GM12873 (cell line): ENCODE measurements around the gene MACF1.

ENCODE experiments used
- TF ChIP-seq, protein P1 (sequence below): IDR thresholded peaks from 2 replicates; pipeline ENCODE4 v1.5.1; 2012; ENCODE audit warnings: low read depth, mild to moderate bottlenecking, moderate library complexity, low read length, control low read depth; ENCODE audit not compliant: insufficient read depth; ENCODE audit errors: missing control alignments

MACF1 gene

GRCh38 chr1:39398278-39399021, 194.0 kb downstream of the MACF1 start:
- TF ChIP-seq, protein P1, sequence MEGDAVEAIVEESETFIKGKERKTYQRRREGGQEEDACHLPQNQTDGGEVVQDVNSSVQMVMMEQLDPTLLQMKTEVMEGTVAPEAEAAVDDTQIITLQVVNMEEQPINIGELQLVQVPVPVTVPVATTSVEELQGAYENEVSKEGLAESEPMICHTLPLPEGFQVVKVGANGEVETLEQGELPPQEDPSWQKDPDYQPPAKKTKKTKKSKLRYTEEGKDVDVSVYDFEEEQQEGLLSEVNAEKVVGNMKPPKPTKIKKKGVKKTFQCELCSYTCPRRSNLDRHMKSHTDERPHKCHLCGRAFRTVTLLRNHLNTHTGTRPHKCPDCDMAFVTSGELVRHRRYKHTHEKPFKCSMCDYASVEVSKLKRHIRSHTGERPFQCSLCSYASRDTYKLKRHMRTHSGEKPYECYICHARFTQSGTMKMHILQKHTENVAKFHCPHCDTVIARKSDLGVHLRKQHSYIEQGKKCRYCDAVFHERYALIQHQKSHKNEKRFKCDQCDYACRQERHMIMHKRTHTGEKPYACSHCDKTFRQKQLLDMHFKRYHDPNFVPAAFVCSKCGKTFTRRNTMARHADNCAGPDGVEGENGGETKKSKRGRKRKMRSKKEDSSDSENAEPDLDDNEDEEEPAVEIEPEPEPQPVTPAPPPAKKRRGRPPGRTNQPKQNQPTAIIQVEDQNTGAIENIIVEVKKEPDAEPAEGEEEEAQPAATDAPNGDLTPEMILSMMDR, result no peak

DNA sequence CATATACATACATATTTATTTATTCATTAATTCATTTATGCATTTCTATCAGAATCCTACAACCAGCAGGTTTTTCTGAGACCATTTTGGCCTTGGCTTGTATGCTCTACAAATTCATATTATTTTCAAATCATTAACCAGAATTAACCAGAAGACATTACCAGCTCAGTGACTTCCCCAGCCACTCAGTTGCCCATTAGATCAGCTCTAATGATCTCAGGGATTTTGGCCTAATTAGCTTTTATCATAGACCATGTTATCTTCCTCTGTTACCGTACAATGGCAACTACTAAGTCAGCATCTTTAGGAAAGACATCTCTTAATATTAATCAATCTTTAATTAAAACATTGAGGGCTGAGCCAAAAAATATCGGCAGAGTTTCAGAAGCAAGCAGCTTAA, 196.6 kb downstream of the MACF1 start:
- TF ChIP-seq, protein P1, result no peak

DNA sequence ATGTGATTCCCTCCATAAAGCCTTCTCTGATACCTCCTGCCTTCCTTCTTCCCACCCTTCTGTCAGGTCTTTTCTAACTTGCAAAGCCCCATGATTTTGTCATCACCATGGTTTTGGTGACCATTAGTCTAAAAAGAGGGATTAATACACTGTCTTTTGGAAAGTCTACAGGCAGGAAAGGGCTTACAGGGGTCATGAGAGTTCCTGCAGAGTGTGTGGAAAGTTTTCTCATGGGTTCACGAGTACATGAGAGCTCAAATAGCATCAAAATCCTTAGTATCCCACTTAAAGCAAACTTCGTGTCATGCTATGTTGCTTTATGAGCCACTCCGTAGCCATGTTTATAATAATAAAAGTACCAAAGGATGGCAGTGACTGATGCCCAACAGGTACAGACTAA, 200.4 kb downstream of the MACF1 start:
- TF ChIP-seq, protein P1, result no peak

GRCh38 chr1:39405358-39405757, 200.9 kb downstream of the MACF1 start:
- TF ChIP-seq, protein P1, result no peak

GRCh38 chr1:39406533-39407450, 202.3 kb downstream of the MACF1 start:
- TF ChIP-seq, protein P1, result no peak

DNA sequence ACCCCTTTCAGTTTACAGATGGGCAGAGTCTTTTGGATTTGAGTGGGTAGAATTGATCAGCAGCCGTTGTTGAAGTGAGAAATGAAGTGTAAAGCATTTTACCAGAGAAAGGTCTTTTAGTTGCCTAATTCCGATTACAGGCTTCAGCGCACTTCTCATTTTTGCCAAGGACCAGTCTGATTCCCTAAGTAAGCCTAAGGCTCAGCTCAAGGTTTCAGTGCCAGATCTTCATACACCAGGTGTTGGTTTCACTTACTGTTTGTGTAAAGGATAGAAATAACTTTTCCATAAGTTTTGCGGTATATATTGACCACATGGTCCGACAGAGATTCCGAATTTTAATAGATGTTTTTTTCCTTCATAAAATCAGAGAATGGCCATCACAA, 203.0 kb downstream of the MACF1 start:
- TF ChIP-seq, protein P1, result no peak
